ENCODE results near the gene OTUB1.

OTUB1 gene

GRCh38 chr11:64013141-64013896 is 27.1 kb downstream of the OTUB1 start:
- TF ChIP-seq, protein P1, sequence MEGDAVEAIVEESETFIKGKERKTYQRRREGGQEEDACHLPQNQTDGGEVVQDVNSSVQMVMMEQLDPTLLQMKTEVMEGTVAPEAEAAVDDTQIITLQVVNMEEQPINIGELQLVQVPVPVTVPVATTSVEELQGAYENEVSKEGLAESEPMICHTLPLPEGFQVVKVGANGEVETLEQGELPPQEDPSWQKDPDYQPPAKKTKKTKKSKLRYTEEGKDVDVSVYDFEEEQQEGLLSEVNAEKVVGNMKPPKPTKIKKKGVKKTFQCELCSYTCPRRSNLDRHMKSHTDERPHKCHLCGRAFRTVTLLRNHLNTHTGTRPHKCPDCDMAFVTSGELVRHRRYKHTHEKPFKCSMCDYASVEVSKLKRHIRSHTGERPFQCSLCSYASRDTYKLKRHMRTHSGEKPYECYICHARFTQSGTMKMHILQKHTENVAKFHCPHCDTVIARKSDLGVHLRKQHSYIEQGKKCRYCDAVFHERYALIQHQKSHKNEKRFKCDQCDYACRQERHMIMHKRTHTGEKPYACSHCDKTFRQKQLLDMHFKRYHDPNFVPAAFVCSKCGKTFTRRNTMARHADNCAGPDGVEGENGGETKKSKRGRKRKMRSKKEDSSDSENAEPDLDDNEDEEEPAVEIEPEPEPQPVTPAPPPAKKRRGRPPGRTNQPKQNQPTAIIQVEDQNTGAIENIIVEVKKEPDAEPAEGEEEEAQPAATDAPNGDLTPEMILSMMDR (IDR thresholded peaks at IDR 0.05; ENCODE audit: insufficient read depth, low read length, poor library complexity, severe bottlenecking): no peak
- no peak for TF ChIP-seq EZH2phosphoT487 (conservative IDR thresholded peaks at IDR 0.05; ENCODE audit: low read length)
- Histone ChIP-seq H3K27me3 (ENCODE audit: low read length) (no peaks in the 10 kb centered on the region), H4K20me1 (ENCODE audit: low read depth, low read length) (no peaks in the 10 kb centered on the region), H3K36me3 (ENCODE audit: low read length) (no peaks in the 10 kb centered on the region), H3K9me3 (ENCODE audit: insufficient read depth, low read length) (peaks cover 10% of the 10 kb centered on the region; the same call in 1 of the 2 replicates), H2AFZ (ENCODE audit: low read depth, low read length, severe bottlenecking) (no peak overlapping the region), H3K27ac (ENCODE audit: low read depth, low read length) (no peak overlapping the region), H3K79me2 (ENCODE audit: insufficient read depth, low read length) (no peaks in the 10 kb centered on the region), H3K4me2 (ENCODE audit: low read depth, low read length, poor library complexity, severe bottlenecking) (no peak overlapping the region), H3K9me2 (replicated peaks; ENCODE audit: insufficient read depth, low read length) (no peaks in the 10 kb centered on the region), H3F3A (ENCODE audit: insufficient read depth) (no peaks in the 10 kb centered on the region), H3K9ac (ENCODE audit: low read length) (no peak overlapping the region), H3K4me3 (ENCODE audit: insufficient read depth, low read length, poor library complexity, severe bottlenecking) (no peak overlapping the region)

DNA sequence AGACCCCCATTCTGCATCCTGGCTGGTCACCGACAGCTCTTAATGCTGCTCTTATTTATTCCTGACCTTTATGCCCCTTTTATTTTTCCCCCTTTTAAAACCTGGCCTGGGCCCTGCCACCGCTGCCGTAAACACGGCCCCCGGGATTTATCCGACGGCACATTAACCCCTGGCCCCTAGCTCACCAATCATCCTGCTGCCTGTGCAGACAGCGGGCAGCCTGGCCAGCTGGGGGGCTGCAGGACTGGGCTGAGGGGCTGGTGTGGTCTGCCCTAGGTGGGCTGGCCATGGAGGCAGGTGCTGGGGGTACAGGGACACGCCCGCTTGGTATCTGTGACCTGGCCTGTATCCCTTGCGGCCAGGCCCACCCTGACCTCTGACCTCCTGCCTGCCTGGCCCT is 28.1 kb downstream of the OTUB1 start:
- no peak overlapping the region for H2AFZ ChIP-seq (ENCODE audit: low read depth, low read length, severe bottlenecking)
- H3K27ac ChIP-seq (ENCODE audit: low read depth, low read length): no peak overlapping the region
- no peaks in the 10 kb centered on the region for H3K79me2 ChIP-seq (ENCODE audit: insufficient read depth, low read length)
- TF ChIP-seq, protein P1 (IDR thresholded peaks at IDR 0.05; ENCODE audit: insufficient read depth, low read length, poor library complexity, severe bottlenecking): no peak
- no peak for TF ChIP-seq EZH2phosphoT487 (conservative IDR thresholded peaks at IDR 0.05; ENCODE audit: low read length)
- H3K9me2 ChIP-seq (replicated peaks; ENCODE audit: insufficient read depth, low read length): no peaks in the 10 kb centered on the region
- no peaks in the 10 kb centered on the region for H3F3A ChIP-seq (ENCODE audit: insufficient read depth)
- no peak overlapping the region for H3K4me2 ChIP-seq (ENCODE audit: low read depth, low read length, poor library complexity, severe bottlenecking)
- H4K20me1 ChIP-seq (ENCODE audit: low read depth, low read length): no peaks in the 10 kb centered on the region
- no peak overlapping the region for H3K9ac ChIP-seq (ENCODE audit: low read length)
- H3K9me3 ChIP-seq (ENCODE audit: insufficient read depth, low read length): peaks cover 10% of the 10 kb centered on the region; the same call in 1 of the 2 replicates
- no peak overlapping the region for H3K4me3 ChIP-seq (ENCODE audit: insufficient read depth, low read length, poor library complexity, severe bottlenecking)
- no peaks in the 10 kb centered on the region for H3K27me3 ChIP-seq (ENCODE audit: low read length)
- H3K36me3 ChIP-seq (ENCODE audit: low read length): no peaks in the 10 kb centered on the region

GRCh38 chr11:64015510-64015909 is 29.3 kb downstream of the OTUB1 start:
- Histone ChIP-seq H3K79me2 (ENCODE audit: insufficient read depth, low read length) (no peaks in the 10 kb centered on the region), H3K9me2 (replicated peaks; ENCODE audit: insufficient read depth, low read length) (no peaks in the 10 kb centered on the region), H3K4me2 (ENCODE audit: low read depth, low read length, poor library complexity, severe bottlenecking) (no peak overlapping the region), H3K27me3 (ENCODE audit: low read length) (no peaks in the 10 kb centered on the region), H3K36me3 (ENCODE audit: low read length) (no peaks in the 10 kb centered on the region), H3K4me3 (ENCODE audit: insufficient read depth, low read length, poor library complexity, severe bottlenecking) (no peak overlapping the region), H4K20me1 (ENCODE audit: low read depth, low read length) (no peaks in the 10 kb centered on the region), H3K27ac (ENCODE audit: low read depth, low read length) (no peak overlapping the region), H2AFZ (ENCODE audit: low read depth, low read length, severe bottlenecking) (no peak overlapping the region), H3F3A (ENCODE audit: insufficient read depth) (no peaks in the 10 kb centered on the region), H3K9me3 (ENCODE audit: insufficient read depth, low read length) (peaks cover 5% of the 10 kb centered on the region; the same call in 1 of the 2 replicates), H3K9ac (ENCODE audit: low read length) (no peak overlapping the region)
- TF ChIP-seq, protein P1 (IDR thresholded peaks at IDR 0.05; ENCODE audit: insufficient read depth, low read length, poor library complexity, severe bottlenecking): no peak
- no peak for TF ChIP-seq EZH2phosphoT487 (conservative IDR thresholded peaks at IDR 0.05; ENCODE audit: low read length)

All from SU-DHL-6 (cell line).